Iris pigment epithelial cell (primary cell): ENCODE measurements around the gene CHRM3.
A peak's percentile ranks its signal among the peaks of the same experiment; 100 is the strongest.

Experiments
- DNase-seq: peaks from one replicate; pipeline ENCODE4 v3.0.0-alpha.2; 2011; ENCODE audit warnings: low read depth

Gene CHRM3

DNA sequence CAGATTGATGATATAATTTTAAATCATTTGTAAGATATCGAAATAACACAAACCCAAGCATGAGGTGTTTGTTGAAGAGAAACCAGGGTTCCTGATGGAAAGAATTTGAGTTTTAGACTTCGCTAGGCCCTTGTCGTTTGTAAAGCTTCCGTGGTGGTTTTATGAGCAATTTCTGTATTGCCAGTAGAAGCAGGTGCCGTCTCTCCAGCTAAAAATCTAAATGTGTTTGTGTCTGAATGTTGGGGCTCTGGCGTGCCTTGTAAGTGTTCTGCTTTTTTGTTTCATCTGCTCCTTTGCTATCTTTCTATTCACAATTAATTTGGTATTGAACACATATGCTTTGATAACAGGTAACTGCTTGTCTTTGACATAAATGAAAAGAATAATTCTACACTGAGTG, 27.5 kb downstream of the CHRM3 start:
- no peak for DNase-seq

- no peak for DNase-seq
These were observed 30.9 kb downstream of the CHRM3 start for GRCh38 chr1:239417221-239417620.

DNA sequence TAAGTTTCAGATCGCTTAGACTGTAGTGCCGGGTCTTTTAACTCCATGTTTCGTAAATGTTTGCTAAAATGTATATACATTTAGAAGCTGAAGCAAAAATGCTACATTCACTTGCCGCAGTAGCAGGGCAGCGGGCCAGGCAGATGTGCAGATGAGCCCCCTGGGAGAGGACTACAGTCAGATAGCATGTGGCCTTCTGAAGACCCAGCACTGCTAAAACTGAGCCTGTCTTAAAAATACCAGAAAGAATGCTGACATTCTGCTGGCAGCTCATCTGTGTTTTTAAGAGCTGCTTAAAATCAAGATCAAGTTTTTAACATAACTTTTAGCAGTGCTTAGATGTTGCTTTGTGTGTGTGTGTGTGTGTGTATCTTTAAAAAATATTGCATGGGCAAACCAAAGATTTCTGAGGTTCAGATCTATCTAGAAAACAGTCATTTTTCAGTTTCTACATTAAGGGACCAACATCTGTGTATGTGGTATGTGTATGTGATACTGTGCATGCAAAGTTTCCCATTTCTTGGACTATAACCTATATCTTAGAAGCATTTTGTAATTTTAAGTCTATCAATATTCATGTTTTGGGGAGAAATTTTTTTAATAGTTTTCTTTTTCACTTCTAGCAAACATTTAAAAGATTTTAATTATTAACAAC, 31.7 kb downstream of the CHRM3 start:
- DNase-seq = no peak

GRCh38 chr1:239418681-239419080, 32.3 kb downstream of the CHRM3 start:
- no peak for DNase-seq

DNA sequence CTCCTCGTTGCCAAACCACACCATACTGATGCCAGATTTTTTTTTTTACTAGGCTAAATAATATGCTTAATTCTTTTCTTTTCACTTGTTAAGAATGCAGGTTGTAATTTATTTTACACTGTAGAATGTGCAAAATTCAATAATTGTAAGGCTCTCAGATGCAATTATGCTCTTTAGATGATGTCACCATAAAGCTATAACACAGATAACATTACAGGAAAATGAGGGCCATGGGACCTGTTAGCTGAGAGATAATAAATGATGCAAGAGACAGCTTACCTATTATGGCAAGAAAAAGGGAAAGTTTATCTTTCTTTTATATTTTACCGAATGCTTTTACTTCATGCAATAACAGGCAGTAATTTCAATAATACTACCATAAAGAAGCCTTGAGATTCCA, 35.4 kb downstream of the CHRM3 start:
- no peak for DNase-seq

DNA sequence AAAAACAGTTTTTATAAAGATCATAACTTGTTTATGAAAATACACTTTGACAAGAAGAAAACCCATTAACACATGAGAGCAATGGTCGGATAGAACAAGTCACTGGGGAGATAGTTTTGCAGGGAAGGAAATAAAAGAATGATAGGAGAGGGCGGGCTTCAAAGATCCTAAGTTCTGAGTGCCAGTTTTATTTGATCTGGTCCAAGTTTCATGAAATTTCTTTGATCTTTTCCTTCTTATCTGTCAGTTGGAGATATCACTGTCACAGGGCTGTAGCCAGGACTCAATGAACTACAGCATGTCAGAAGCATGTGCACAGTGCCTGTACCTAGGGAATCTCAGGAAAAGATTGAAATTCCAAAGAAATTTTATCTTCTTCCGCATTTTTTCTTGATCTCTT, 36.5 kb downstream of the CHRM3 start:
- DNase-seq = no peak

GRCh38 chr1:239426821-239427475, 40.6 kb downstream of the CHRM3 start:
- DNase-seq = no peak

GRCh38 chr1:239427712-239428111, 41.3 kb downstream of the CHRM3 start:
- DNase-seq = no peak

- DNase-seq = peak; percentile 27
These were observed 41.8 kb downstream of the CHRM3 start for GRCh38 chr1:239428120-239428710.

DNA sequence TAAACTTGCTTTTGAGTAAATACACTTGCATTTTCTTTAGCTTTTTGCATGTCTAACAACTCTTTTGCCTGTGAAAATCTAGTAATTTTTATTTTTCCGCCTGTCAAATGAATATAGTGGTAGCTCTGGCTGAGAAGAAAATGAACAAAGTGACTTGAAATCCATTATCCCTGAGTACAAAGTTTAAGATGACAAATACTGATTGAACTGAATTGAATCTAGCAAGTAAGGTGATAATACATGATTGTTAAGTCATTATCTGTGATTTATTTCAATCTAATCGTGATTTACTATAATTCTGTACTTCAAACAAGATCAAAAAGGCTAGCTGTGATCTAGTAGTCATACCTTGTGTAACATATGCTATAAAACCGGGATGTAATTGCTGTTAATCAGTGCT, 42.8 kb downstream of the CHRM3 start:
- DNase-seq = no peak

DNA sequence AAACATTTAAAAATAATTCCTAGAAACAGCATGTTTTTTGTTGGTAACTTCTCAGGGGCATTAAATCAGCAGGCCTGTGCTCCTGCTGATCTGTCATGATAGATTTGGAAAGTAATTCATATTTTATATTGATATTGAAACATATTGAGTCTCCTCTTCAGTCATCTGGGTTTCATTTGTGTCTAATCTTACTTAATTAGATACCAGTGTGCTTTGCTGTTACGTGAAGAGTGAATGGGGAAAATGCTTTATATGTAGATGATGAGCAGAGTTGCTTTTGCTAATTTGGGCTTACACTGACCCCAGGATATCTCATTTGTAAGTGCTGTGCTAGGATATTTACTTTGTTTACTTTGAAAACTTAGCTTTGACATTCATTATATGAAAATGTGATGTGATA, 45.9 kb downstream of the CHRM3 start:
- DNase-seq = no peak

- DNase-seq = no peak
These were observed 47.8 kb downstream of the CHRM3 start for GRCh38 chr1:239434181-239434580.
